ENCODE data around the gene GPR171.

- no peak for TF ChIP-seq CTCF (IDR thresholded peaks at IDR 0.05)
- no peak for TF ChIP-seq EZH2 (IDR thresholded peaks at IDR 0.05; ENCODE audit: borderline replicate concordance, insufficient read depth, low read depth, low read length, poor library complexity, severe bottlenecking)
Observed at GRCh38 chr3:151182349-151183079, 20.5 kb downstream of the GPR171 start.
